GM23338 (cell line): ENCODE results near the gene ARL2BP. TPM values are rescaled to one million over a fixed set of nuclear protein-coding genes. Genes with fewer than 3 reads are reported as not detected.
A peak's percentile ranks its signal among the peaks of the same experiment; 100 is the strongest.

ENCODE experiments used
- ATAC-seq: fragments of 200-7000 bp; cut with Tn5 transposase; 3 replicates; pipeline ENCODE4 v1.9.1; 2020
- DNase-seq: peaks from one replicate; pipeline ENCODE4 v3.0.0-alpha.2; 2015; ENCODE audit warnings: low spot score
- H2AFZ ChIP-seq: fragments of 200-600 bp; sonication (generic); 2 replicates; pipeline ENCODE4 v1.8.0; 2016; ENCODE audit warnings: antibody characterized with exemption, mild to moderate bottlenecking, moderate library complexity
- H3F3A ChIP-seq: fragments of 200-600 bp; sonication (generic); replicated peaks from 2 replicates; pipeline ENCODE4 v1.8.0; 2017; ENCODE audit warnings: antibody characterized with exemption, mixed run types, low read depth
- H3K27ac ChIP-seq: fragments of 200-600 bp; sonication (generic); 2 replicates; pipeline ENCODE4 v1.6.1; 2016; ENCODE audit warnings: low read depth
- H3K27me3 ChIP-seq: fragments of 200-600 bp; sonication (generic); 2 replicates; pipeline ENCODE4 v1.8.0; 2016; ENCODE audit warnings: mild to moderate bottlenecking, mixed run types, moderate library complexity; ENCODE audit not compliant: insufficient read depth
- H3K36me3 ChIP-seq: fragments of 200-600 bp; sonication (generic); 2 replicates; pipeline ENCODE4 v1.8.0; 2016; ENCODE audit warnings: mild to moderate bottlenecking; ENCODE audit not compliant: insufficient read depth
- H3K4me1 ChIP-seq: fragments of 200-600 bp; sonication (generic); 2 replicates; pipeline ENCODE4 v1.8.0; 2016; ENCODE audit warnings: mild to moderate bottlenecking, moderate library complexity; ENCODE audit not compliant: insufficient read depth
- H3K4me2 ChIP-seq: fragments of 200-600 bp; sonication (generic); 2 replicates; pipeline ENCODE4 v1.7.1; 2017; ENCODE audit warnings: mixed run types
- H3K4me3 ChIP-seq: fragments of 200-600 bp; sonication (generic); 2 replicates; pipeline ENCODE4 v1.6.1; 2016; ENCODE audit warnings: mixed run types
- H3K79me2 ChIP-seq: fragments of 200-600 bp; sonication (generic); replicated peaks from 2 replicates; pipeline ENCODE4 v1.8.0; 2017; ENCODE audit warnings: mild to moderate bottlenecking; ENCODE audit not compliant: insufficient read depth
- H3K9me2 ChIP-seq: fragments of 200-600 bp; sonication (generic); 2 replicates; pipeline ENCODE4 v1.8.0; 2017; ENCODE audit not compliant: insufficient read depth
- H4K20me1 ChIP-seq: fragments of 200-600 bp; sonication (generic); replicated peaks from 2 replicates; pipeline ENCODE4 v1.8.0; 2017; ENCODE audit warnings: mild to moderate bottlenecking; ENCODE audit not compliant: insufficient read depth
- H3K27ac Mint-ChIP-seq: 2 replicates; pipeline ENCODE4 v1.8.0; 2020; ENCODE audit warnings: inconsistent platforms, mild to moderate bottlenecking, moderate library complexity, mixed read lengths
- H3K27me3 Mint-ChIP-seq: 3 replicates; pipeline ENCODE4 v1.8.0; 2022; ENCODE audit warnings: low read depth, mild to moderate bottlenecking, moderate library complexity, mixed read lengths, inconsistent platforms; ENCODE audit not compliant: insufficient read depth, poor library complexity
- H3K36me3 Mint-ChIP-seq: 3 replicates; pipeline ENCODE4 v1.8.0; 2021; ENCODE audit warnings: low read depth, mild to moderate bottlenecking, inconsistent platforms, moderate library complexity, mixed read lengths
- H3K4me1 Mint-ChIP-seq: 3 replicates; pipeline ENCODE4 v1.8.0; 2020; ENCODE audit warnings: mild to moderate bottlenecking, inconsistent platforms, mixed read lengths
- H3K4me3 Mint-ChIP-seq: 3 replicates; pipeline ENCODE4 v1.8.0; 2021; ENCODE audit warnings: moderate library complexity, mild to moderate bottlenecking, inconsistent platforms, mixed read lengths
- H3K9me3 Mint-ChIP-seq: 3 replicates; pipeline ENCODE4 v1.8.0; 2020; ENCODE audit warnings: moderate library complexity, mild to moderate bottlenecking, inconsistent platforms, mixed read lengths
- CREB1 ChIP-seq: fragments of 250-450 bp; sonication (Bioruptor Pico); IDR thresholded peaks from 2 replicates; pipeline ENCODE4 v1.5.0; 2020; ENCODE audit warnings: low read depth, mild to moderate bottlenecking, moderate library complexity
- NANOG ChIP-seq: IDR thresholded peaks from 2 replicates; pipeline ENCODE4 v1.6.1; 2016; ENCODE audit warnings: antibody characterized with exemption, borderline replicate concordance
- POLR2AphosphoS5 ChIP-seq: IDR thresholded peaks from 2 replicates; pipeline ENCODE4 v1.6.1; 2016; ENCODE audit warnings: antibody characterized with exemption, low read depth
- ZNF114 ChIP-seq: fragments of 250-450 bp; sonication (Bioruptor Pico); IDR thresholded peaks from 2 replicates; pipeline ENCODE4 v1.5.0; 2020; ENCODE audit warnings: mild to moderate bottlenecking, moderate library complexity
- ZNF331 ChIP-seq: fragments of 250-450 bp; sonication (Bioruptor Pico); IDR thresholded peaks from 2 replicates; pipeline ENCODE4 v1.5.0; 2020; ENCODE audit warnings: low read depth, mild to moderate bottlenecking, moderate library complexity
- polyA plus RNA-seq: library from polyadenylated mRNA; unstranded; fragments of >200 nt; fragmentation: Nextera tagmentation; extraction: Ambion mirVana; gene quantifications from 2 replicates; pipeline ENCODE4 v1.2.1, GENCODE V29; 2016
- total RNA-seq: library from RNA; depleted of rRNA; stranded (reverse); fragments of >200 nt; shearing (Covaris generic); gene quantifications from 2 replicates; pipeline ENCODE4 v1.2.3, GENCODE V29; 2014
- TF ChIP-seq, protein P1 (sequence below): IDR thresholded peaks from 2 replicates; pipeline ENCODE4 v1.6.1; 2016; ENCODE audit warnings: antibody characterized with exemption
- TF ChIP-seq, protein P2 (sequence below), 2 experiments: fragments of 200-600 bp in 1 of 2; sonication (generic) in 1 of 2; conservative IDR thresholded peaks; 2 replicates each; pipeline versions ENCODE4 v1.5.1 to v1.6.1; 2016 to 2017; ENCODE audit warnings: antibody characterized with exemption in 2 of 2, low read depth in 2 of 2, mild to moderate bottlenecking in 2 of 2, moderate library complexity in 1 of 2

ARL2BP gene
- total and polyA plus RNA-seq, 2 experiments from 2014 or later: 10.3 to 13.4 TPM

DNA sequence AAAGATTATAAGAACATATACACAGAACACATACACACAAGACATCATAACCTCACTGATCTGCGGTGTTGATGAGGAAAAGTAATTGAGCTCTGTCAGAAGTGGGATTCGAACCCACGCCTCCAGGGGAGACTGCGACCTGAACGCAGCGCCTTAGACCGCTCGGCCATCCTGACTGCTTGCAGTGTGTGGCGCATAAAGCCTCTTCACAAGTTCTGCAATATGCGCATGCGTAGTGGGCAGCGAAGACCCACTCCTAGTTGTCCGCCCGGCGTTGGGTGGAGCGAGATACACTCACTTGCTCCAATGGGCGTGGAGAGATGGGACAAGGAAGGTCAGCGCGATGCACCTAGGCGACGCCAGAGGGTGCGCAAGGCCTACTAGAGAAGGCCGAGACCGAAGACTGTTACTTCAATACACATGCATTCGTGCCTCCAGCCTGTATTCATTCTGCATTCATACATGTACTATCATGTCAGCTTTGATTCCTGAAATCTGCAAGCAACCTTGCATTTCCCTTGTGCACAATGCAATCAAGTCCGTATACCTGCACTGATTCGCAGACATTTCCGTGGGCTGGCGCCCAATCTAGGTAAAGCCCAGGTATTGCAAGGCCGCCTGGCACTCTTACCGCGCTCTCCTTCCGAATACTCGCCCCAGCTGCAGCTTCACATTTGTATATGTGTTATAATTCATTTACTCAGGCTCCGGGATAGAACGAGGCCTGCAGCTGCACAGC lies 55.5 kb downstream of the ARL2BP start:
- H4K20me1 ChIP-seq: no peaks in the 10 kb centered on the region; the same call in 1 of the 2 replicates
- Mint-ChIP-seq H3K4me3 (no peak overlapping the region), H3K9me3 (no peaks in the 10 kb centered on the region), H3K27me3 (peaks cover 7% of the 10 kb centered on the region), H3K27ac (no peak overlapping the region), H3K4me1 (peaks cover 6% of the 10 kb centered on the region), H3K36me3 (no peaks in the 10 kb centered on the region)
- H3F3A ChIP-seq: no peaks in the 10 kb centered on the region; the same call in 1 of the 2 replicates
- ATAC-seq (peak; percentile 81), DNase-seq (peak; percentile 100)
- peak overlapping the region; percentile 97 for H2AFZ ChIP-seq
- H3K36me3 ChIP-seq: no peaks in the 10 kb centered on the region
- peaks cover 6% of the 10 kb centered on the region; the same call in 1 of the 2 replicates for H3K4me1 ChIP-seq
- peak overlapping the region; percentile 79 for H3K4me2 ChIP-seq
- H3K79me2 ChIP-seq: no peaks in the 10 kb centered on the region
- peak overlapping the region; percentile 67 for H3K4me3 ChIP-seq
- TF ChIP-seq, protein P1, sequence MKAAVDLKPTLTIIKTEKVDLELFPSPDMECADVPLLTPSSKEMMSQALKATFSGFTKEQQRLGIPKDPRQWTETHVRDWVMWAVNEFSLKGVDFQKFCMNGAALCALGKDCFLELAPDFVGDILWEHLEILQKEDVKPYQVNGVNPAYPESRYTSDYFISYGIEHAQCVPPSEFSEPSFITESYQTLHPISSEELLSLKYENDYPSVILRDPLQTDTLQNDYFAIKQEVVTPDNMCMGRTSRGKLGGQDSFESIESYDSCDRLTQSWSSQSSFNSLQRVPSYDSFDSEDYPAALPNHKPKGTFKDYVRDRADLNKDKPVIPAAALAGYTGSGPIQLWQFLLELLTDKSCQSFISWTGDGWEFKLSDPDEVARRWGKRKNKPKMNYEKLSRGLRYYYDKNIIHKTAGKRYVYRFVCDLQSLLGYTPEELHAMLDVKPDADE: peak; percentile 66; the same call in 1 of the 2 replicates
- TF ChIP-seq, protein P2, sequence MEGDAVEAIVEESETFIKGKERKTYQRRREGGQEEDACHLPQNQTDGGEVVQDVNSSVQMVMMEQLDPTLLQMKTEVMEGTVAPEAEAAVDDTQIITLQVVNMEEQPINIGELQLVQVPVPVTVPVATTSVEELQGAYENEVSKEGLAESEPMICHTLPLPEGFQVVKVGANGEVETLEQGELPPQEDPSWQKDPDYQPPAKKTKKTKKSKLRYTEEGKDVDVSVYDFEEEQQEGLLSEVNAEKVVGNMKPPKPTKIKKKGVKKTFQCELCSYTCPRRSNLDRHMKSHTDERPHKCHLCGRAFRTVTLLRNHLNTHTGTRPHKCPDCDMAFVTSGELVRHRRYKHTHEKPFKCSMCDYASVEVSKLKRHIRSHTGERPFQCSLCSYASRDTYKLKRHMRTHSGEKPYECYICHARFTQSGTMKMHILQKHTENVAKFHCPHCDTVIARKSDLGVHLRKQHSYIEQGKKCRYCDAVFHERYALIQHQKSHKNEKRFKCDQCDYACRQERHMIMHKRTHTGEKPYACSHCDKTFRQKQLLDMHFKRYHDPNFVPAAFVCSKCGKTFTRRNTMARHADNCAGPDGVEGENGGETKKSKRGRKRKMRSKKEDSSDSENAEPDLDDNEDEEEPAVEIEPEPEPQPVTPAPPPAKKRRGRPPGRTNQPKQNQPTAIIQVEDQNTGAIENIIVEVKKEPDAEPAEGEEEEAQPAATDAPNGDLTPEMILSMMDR (conservative IDR thresholded peaks at IDR 0.05; ENCODE audit: low read depth in 2 of 2): peak; percentile 92 to 99
- no peak for TF ChIP-seq ZNF114 (CRISPR knock-in tag)
- 0 out of 2 replicates have a peak overlapping the region, but pooled peaks have one; percentile 35 for H3K27ac ChIP-seq
- no peaks in the 10 kb centered on the region for H3K27me3 ChIP-seq
- H3K9me2 ChIP-seq: no peaks in the 10 kb centered on the region

DNA sequence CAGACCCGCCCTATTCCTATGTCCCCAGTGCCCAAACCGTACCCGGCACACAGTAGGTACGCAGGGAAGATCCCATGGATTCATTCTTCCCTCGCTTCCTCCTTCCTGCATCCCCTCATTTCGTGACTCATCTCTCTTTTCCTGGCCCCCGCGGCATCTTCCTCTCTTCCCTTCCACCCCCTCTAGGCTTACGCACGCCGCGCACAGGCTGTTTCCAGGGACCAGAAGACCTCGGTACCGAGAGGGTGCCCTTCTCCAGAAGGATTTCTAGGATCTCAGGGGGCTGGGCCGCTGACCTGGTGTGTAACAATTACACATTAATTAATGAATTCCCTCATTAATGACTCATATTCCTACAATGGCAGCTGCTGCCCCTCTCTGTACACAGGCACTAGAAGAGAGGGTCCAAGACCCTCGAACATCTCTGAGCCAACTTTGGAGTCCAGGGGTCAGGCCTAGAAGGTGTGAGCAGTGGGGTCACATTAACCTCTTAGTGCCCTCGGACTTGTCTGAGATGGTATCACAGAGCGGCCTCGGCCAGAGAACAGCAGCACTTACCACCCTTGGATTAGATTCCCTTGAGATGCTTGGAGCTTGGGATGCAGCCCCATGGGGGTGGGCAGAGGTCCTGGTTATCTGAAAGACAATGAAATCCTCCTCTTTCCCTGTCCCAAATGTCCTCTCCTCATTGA lies 56.2 kb downstream of the ARL2BP start:
- no peaks in the 10 kb centered on the region for H3K9me2 ChIP-seq
- peak overlapping the region; percentile 97 for H2AFZ ChIP-seq
- no peaks in the 10 kb centered on the region for H3K79me2 ChIP-seq
- ATAC-seq (peak; percentile 3), DNase-seq (peak; percentile 65)
- H3K4me1 Mint-ChIP-seq: peaks cover 6% of the 10 kb centered on the region
- no peak overlapping the region; the same call in 2 of the 3 replicates for H3K4me3 Mint-ChIP-seq
- H3K27ac ChIP-seq: no peak overlapping the region
- H3K4me3 ChIP-seq: peak overlapping the region; percentile 67
- H3K4me1 ChIP-seq: peaks cover 6% of the 10 kb centered on the region; the same call in 1 of the 2 replicates
- peaks cover 7% of the 10 kb centered on the region for H3K27me3 Mint-ChIP-seq
- H4K20me1 ChIP-seq: no peaks in the 10 kb centered on the region; the same call in 1 of the 2 replicates
- H3K9me3 Mint-ChIP-seq: no peaks in the 10 kb centered on the region
- no peak overlapping the region for H3K27ac Mint-ChIP-seq
- no peaks in the 10 kb centered on the region for H3K27me3 ChIP-seq
- peak overlapping the region; percentile 79 for H3K4me2 ChIP-seq
- no peaks in the 10 kb centered on the region; the same call in 1 of the 2 replicates for H3F3A ChIP-seq
- H3K36me3 ChIP-seq: no peaks in the 10 kb centered on the region
- no peaks in the 10 kb centered on the region for H3K36me3 Mint-ChIP-seq
- TF ChIP-seq POLR2AphosphoS5: no peak
- TF ChIP-seq ZNF331 (CRISPR knock-in tag): no peak
- no peak for TF ChIP-seq CREB1
- TF ChIP-seq, protein P2 (conservative IDR thresholded peaks at IDR 0.05; ENCODE audit: low read depth in 2 of 2): no peak
- TF ChIP-seq, protein P1: no peak
- TF ChIP-seq NANOG: no peak
